Hepatocyte (in vitro differentiated cells): ENCODE measurements around the gene KASH5. TPM values are rescaled to one million over a fixed set of nuclear protein-coding genes. Genes with fewer than 3 reads are reported as not detected.
A peak's percentile ranks its signal among the peaks of the same experiment; 100 is the strongest.

Experiments
- DNase-seq: peaks from one replicate; pipeline ENCODE4 v3.0.0-alpha.2; 2016; ENCODE audit warnings: low spot score
- H2AFZ ChIP-seq: fragments of 200-600 bp; sonication (generic); 2 replicates; pipeline ENCODE4 v1.6.0; 2016; ENCODE audit warnings: antibody characterized with exemption, mild to moderate bottlenecking
- H3K27ac ChIP-seq: fragments of 200-600 bp; sonication (generic); 2 replicates; pipeline ENCODE4 v1.5.1; 2016; ENCODE audit warnings: mild to moderate bottlenecking
- H3K27me3 ChIP-seq: fragments of 200-600 bp; sonication (generic); 2 replicates; pipeline ENCODE4 v1.6.1; 2016
- H3K36me3 ChIP-seq: fragments of 200-600 bp; sonication (generic); replicated peaks from 2 replicates; pipeline ENCODE4 v1.5.1; 2016; ENCODE audit warnings: low read depth; ENCODE audit not compliant: insufficient read depth
- H3K4me1 ChIP-seq: fragments of 200-600 bp; sonication (generic); 2 replicates; pipeline ENCODE4 v1.5.1; 2016; ENCODE audit warnings: mild to moderate bottlenecking, moderate library complexity; ENCODE audit not compliant: insufficient read depth
- H3K4me2 ChIP-seq: fragments of 200-600 bp; sonication (generic); 2 replicates; pipeline ENCODE4 v1.6.0; 2016
- H3K4me3 ChIP-seq: fragments of 200-600 bp; sonication (generic); 2 replicates; pipeline ENCODE4 v1.5.1; 2016; ENCODE audit warnings: mild to moderate bottlenecking
- H3K79me2 ChIP-seq: fragments of 200-600 bp; sonication (generic); 2 replicates; pipeline ENCODE4 v1.6.0; 2017; ENCODE audit warnings: mild to moderate bottlenecking
- H3K9me2 ChIP-seq: fragments of 200-600 bp; sonication (generic); replicated peaks from 2 replicates; pipeline ENCODE4 v1.6.0; 2017; ENCODE audit warnings: mild to moderate bottlenecking; ENCODE audit not compliant: insufficient read depth
- H3K9me3 ChIP-seq: fragments of 200-600 bp; sonication (generic); 2 replicates; pipeline ENCODE4 v1.5.1; 2016; ENCODE audit warnings: low read depth, mild to moderate bottlenecking
- H4K20me1 ChIP-seq: fragments of 200-600 bp; sonication (generic); 2 replicates; pipeline ENCODE4 v1.6.0; 2016; ENCODE audit warnings: mild to moderate bottlenecking; ENCODE audit not compliant: insufficient read depth, poor library complexity, severe bottlenecking
- CTCF ChIP-seq: fragments of 200-600 bp; sonication (generic); IDR thresholded peaks from 2 replicates; pipeline ENCODE4 v1.5.1; 2016; ENCODE audit warnings: antibody characterized with exemption, mild to moderate bottlenecking; ENCODE audit not compliant: poor library complexity
- EZH2 ChIP-seq: fragments of 200-600 bp; sonication (generic); IDR thresholded peaks from 2 replicates; pipeline ENCODE4 v1.6.1; 2016; ENCODE audit warnings: antibody characterized with exemption, mild to moderate bottlenecking, borderline replicate concordance
- EZH2phosphoT487 ChIP-seq: fragments of 200-600 bp; sonication (generic); IDR thresholded peaks from one replicate; pipeline ENCODE4 v1.6.1; 2018; ENCODE audit warnings: antibody characterized with exemption, mild to moderate bottlenecking, low read depth, moderate library complexity; ENCODE audit not compliant: unreplicated experiment, severe bottlenecking
- WGBS: methylation state at CpG from one replicate; pipeline ENCODE4 v1.1.6; 2016; ENCODE audit warnings: low lambda C conversion rate; ENCODE audit errors: missing lambda C conversion rate; 5-methylcytosine and 5-hydroxymethylcytosine counted together
- polyA plus RNA-seq: library from polyadenylated mRNA; unstranded; fragments of >200 nt; fragmentation: Nextera tagmentation; extraction: Ambion mirVana; gene quantifications from 2 replicates; pipeline ENCODE4 v1.2.1, GENCODE V29; 2016
- total RNA-seq: library from RNA; depleted of rRNA; stranded (reverse); fragments of >200 nt; gene quantifications from 2 replicates; pipeline ENCODE4 v1.2.3, GENCODE V29; 2014

KASH5 gene
- total and polyA plus RNA-seq, 2 experiments from 2014 or later = not detected

GRCh38 chr19:49343123-49343522 lies 44.9 kb upstream of the KASH5 start:
- H3K9me2 ChIP-seq = no peaks in the 10 kb centered on the region
- no peak overlapping the region for H3K4me2 ChIP-seq
- no peaks in the 10 kb centered on the region for H3K36me3 ChIP-seq
- no peaks in the 10 kb centered on the region for H3K4me1 ChIP-seq
- H4K20me1 ChIP-seq = peaks cover 7% of the 10 kb centered on the region
- H3K27ac ChIP-seq = no peak overlapping the region
- DNase-seq = no peak
- TF ChIP-seq EZH2phosphoT487 (no peak), EZH2 (no peak)
- H3K4me3 ChIP-seq = no peak overlapping the region
- WGBS = over 99% methylated on average over 7 of the region's 7 CpGs
- no peaks in the 10 kb centered on the region for H3K27me3 ChIP-seq
- H2AFZ ChIP-seq = no peak overlapping the region
- H3K79me2 ChIP-seq = no peaks in the 10 kb centered on the region
- H3K9me3 ChIP-seq = no peaks in the 10 kb centered on the region

- H2AFZ ChIP-seq = no peak overlapping the region
- H3K4me3 ChIP-seq = no peak overlapping the region
- H3K4me1 ChIP-seq = no peaks in the 10 kb centered on the region
- no peak for DNase-seq
- H3K27me3 ChIP-seq = no peaks in the 10 kb centered on the region
- no peak overlapping the region for H3K4me2 ChIP-seq
- no peaks in the 10 kb centered on the region for H3K36me3 ChIP-seq
- no peaks in the 10 kb centered on the region for H3K9me2 ChIP-seq
- TF ChIP-seq CTCF = no peak
- TF ChIP-seq EZH2 = no peak
- TF ChIP-seq EZH2phosphoT487 = no peak
- no peaks in the 10 kb centered on the region for H3K79me2 ChIP-seq
- no peaks in the 10 kb centered on the region for H3K9me3 ChIP-seq
- WGBS = 95% methylated on average over 11 of the region's 11 CpGs
- H4K20me1 ChIP-seq = peaks cover 3% of the 10 kb centered on the region
- no peak overlapping the region for H3K27ac ChIP-seq
Observed at GRCh38 chr19:49344505-49345423, 43.3 kb upstream of the KASH5 start.

GRCh38 chr19:49347191-49347590 lies 40.9 kb upstream of the KASH5 start:
- TF ChIP-seq CTCF = no peak
- TF ChIP-seq EZH2 = no peak
- no peak for TF ChIP-seq EZH2phosphoT487
- Histone ChIP-seq H3K4me1 (no peaks in the 10 kb centered on the region), H3K36me3 (no peaks in the 10 kb centered on the region), H3K27ac (no peak overlapping the region), H3K4me3 (no peak overlapping the region), H3K9me3 (no peaks in the 10 kb centered on the region), H3K27me3 (no peaks in the 10 kb centered on the region), H3K9me2 (no peaks in the 10 kb centered on the region), H3K4me2 (no peak overlapping the region), H4K20me1 (peaks cover 3% of the 10 kb centered on the region), H3K79me2 (no peaks in the 10 kb centered on the region), H2AFZ (no peak overlapping the region)
- WGBS = 98% methylated on average over 15 of the region's 15 CpGs
- no peak for DNase-seq

- WGBS = 63% methylated on average over 3 of the region's 3 CpGs
- TF ChIP-seq EZH2phosphoT487 = no peak
- no peak for TF ChIP-seq EZH2
- TF ChIP-seq CTCF = no peak
- Histone ChIP-seq H3K4me2 (no peak overlapping the region), H3K9me2 (no peaks in the 10 kb centered on the region), H3K4me3 (no peak overlapping the region), H3K27me3 (no peaks in the 10 kb centered on the region), H3K9me3 (no peaks in the 10 kb centered on the region), H3K4me1 (no peaks in the 10 kb centered on the region), H2AFZ (no peak overlapping the region), H4K20me1 (peaks cover 3% of the 10 kb centered on the region), H3K36me3 (no peaks in the 10 kb centered on the region), H3K79me2 (no peaks in the 10 kb centered on the region), H3K27ac (no peak overlapping the region)
- peak; percentile 23 for DNase-seq
Observed at GRCh38 chr19:49347835-49348234, 40.2 kb upstream of the KASH5 start.
